Activated T-cell treated with anti-CD3 and anti-CD28 coated beads, Interleukin-2, amount 50 U/mL, for 48 hours (primary cell): ENCODE results near the gene ARSB.
"Not testable (repeated sequence)": the region's sequence is repeated elsewhere in the genome, so short reads cannot be mapped to it uniquely, and the experiment has no call there.

Source experiments
- DNase-seq, 2 experiments: peaks; one replicate each; pipeline ENCODE4 v3.0.0-alpha.2; 2020

The ARSB gene

DNA sequence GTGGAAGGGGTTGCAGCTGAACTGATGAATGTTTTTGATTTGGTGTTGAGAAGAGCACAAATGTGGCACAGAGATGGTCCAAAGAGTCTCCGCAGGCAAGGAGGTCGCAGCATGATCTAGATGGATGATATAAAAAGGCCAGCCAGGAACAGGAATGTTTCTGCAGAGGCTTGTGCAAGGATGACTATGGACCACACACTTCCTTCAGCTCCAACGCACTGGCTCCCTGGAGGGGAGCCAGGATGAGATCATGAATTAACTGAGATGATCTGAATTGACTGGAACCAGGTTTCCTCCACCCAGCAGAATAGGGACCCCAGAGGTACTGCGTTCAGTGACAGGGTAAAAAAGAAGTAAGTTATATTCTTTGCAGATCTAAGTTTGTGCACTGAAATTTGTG lies 89.0 kb downstream of the ARSB start:
- DNase-seq = no peak

DNA sequence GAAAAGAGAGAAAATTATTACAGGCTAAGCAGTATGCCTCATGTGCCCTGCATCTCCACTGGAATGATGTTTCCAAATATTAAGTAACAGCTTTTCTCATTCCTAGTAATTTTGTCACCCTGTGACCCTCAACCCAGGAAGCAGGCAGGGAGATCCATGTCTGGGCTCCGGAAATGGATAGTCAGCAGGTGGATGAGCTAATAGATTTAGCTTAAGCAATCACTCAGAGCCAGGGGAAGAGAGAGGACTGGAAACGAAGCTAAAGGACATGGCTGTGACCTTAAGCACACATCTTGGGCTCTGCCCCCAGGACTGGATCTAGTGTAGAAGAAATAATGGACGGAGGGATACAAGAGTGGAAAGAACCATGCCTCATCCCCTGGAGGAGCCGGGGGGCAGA lies 89.5 kb downstream of the ARSB start:
- DNase-seq = no peak

DNA sequence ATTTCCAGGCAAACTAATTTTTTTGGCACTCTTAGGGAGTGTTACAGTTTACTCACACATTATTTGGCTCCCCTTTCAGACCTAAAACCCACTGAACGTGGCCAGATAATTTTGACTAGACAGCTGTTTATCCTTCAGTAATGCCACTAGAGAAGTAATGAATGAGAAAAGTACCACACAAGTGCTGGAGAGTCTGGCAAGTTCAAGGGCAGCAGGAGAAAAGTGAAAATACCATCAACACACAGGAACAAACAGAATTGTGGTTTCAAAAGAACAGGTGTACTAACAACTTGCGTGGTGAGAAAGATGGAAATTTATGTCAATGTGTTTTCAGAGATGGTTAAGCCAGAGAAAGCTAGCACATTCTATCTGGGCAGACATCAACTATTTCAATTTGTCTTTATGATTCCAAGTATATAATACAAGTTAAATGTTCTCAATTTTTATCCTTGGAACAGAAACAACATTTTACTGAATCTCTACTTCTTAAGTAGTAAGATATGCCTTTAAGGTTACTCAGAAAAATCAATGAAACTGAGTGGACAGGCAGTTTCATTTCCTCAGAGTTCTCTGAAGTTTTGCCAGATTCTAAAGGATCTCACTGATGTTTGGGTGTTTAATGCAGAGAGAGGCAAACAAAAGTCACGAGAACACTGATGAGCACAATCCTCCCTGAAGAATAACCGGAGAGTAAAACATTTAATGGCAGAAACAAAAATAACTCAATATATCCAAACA lies 91.0 kb downstream of the ARSB start:
- no peak for DNase-seq

DNA sequence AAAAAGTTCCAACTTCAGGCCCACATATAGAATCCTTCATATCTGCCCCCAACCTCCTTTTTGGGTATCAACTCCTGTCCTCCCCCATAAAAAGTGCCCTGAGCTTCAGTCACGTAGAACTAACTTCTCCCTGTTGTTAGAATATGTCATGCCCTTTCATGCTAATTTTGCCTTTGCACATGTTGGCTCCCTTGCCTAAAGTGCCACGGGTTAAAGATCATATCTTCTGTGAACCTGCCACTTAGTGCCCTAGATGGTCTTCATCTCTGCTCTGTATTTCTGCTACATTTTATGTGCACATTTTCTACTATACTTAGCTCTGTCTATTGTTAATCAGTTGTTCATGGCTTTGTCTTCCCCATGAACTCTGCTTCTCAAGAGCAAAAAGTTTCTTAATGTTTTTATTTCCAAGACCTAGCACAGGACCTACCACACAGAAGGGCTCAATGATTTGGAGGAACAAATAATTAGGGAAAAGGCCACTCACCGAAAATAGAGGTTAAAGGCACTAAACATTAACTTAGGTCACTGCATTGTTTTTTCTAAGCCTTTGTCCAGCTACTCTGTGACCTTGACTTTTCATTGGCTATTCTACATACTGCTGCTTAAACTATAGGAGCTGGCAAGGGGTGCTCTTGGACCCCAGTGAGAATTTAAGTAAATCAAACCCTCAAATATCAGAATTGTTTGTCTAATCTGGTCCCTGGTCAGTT lies 94.3 kb downstream of the ARSB start:
- DNase-seq = no peak

DNA sequence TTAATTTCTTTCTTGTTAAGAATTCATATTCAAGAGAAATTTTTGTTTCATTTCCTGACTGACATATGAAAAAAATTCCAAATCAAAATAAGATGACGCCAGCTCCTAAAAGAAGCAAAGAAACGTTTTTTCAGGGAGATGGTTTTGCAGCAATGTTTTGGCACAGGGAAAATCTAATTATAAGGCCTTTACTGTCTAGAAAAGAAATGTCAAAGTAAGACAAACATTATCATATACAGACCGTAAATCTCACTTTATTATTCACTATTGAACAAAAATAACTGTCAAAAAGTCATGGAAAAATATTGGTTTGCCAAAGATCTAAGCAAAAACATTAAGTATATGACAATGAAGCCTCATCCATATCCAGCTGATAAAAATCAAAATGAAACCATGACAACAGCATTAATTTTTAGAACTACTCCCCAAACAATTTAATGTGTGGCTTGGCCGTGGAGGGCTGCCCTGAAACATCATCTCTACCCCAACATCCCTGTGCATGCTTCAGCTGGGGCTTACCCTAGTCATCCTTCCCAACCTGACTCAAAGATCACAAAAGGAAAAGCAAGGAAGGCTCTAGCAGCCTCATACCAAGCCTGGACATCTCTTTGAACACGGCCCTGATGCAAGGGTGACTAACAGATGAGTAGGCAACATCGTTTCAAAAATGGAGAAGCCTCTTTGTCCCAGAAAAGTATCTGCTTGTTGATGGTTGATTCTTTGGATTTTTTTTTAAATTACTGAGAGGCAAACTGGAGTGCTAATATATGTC lies 95.6 kb downstream of the ARSB start:
- no peak for DNase-seq

DNA sequence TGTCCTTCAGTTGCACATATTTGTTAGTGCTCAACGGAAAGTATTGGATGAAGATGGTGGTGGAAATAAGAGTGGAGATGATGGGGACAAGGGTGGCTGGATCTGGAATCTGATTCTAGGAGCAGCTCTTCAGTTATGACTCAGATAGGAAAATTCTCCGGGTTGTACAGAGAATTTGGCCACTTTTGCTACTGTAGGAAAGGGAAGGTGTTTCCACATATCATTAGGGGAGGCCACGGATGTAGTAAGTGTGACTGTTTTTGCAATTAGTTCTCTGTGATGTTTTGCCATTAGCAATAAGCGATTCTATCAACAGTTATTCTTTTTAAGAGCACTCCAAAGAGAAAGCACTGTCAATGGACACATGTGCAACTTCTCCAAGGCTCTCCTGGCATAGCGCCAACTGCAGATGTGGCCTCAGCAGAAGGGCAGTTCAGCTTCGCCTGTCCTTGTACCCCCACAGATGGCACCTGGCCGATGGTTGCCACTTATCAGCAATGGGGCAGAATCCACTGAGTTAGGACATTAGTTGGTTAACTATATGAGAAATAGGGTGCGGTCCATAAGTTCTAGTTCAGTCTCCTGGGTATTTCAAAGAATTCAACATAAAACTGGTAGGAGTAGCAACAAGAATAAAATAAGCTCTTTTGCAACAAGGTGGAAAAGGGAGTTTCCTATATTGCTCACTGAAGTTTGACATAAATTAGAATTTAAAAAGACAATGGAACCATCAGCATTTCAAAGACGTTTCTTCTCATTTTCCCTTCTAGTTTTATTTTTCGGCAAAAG lies 96.3 kb downstream of the ARSB start:
- no peak for DNase-seq

DNA sequence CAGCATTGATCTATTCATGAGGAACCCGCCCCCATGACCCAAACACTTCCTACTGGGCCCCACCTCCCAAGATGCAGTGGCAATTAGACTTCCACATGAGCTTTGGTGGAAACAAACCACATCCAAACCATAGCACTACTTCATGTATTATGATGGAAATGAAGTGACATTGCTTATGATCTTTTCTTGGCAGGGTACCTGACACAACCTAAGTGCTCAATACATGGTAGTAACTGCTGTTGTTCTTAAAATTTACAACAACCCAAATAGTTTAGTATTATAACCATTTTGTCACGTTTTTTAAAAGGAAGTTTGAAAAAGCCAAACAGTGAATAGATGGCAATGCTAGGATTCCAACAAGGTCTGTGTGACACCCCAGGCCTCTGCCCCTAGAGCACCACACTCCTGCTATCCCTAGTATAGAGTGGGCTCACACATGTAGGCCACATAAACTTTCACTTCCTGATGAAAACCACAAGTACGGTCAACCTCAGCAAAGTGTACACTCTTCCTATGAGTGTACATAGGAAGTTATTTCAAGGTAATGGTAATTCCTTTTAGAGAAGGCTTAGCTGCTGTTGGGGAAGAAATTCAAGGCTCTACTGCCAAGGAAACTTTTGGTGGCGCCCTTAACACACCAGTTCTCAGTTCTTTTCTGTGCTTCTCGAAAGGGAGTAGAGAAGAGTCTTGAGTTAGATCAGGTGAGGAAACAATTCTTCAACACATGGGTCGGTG lies 97.6 kb downstream of the ARSB start:
- no peak for DNase-seq

DNA sequence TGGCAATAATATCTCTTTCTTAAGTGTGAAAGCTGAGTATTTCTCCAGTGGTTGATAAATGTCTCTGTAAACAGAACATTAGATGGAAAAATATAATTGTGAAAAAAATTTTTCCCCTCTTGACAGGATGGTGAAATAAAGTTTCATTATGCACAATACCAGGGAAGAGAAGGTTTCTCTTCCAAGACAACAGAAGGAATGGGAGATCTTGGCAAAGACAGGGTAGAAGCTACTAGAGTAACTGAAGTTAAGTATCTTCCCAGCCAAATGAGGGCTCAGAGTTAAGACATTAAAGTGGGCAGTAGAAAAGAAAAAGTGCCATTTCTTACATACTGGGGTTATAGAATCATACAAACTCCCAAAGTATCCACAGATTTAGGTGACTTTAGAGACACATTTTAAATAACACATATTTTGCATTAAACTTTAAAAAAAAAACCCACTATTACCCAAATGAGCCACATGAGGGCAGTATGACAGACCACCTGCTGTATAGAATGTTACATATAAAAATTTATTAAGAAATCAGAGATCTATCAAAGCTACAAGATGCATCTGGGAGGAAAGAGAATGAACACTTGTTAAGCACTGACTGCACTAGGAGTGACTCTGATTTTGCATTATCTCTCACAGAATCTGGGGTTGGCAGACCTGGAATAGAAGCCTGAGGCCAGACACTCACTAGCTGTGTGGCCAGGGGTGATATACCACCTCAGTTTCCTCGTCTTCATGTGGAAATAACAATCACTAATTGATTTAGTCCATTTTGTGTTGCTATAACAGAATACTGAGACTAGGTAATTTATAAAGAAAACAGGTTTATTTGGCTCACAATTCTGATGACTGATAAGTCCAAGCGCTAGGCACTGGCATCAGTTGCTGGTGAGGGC lies 98.5 kb downstream of the ARSB start:
- DNase-seq = no peak

DNA sequence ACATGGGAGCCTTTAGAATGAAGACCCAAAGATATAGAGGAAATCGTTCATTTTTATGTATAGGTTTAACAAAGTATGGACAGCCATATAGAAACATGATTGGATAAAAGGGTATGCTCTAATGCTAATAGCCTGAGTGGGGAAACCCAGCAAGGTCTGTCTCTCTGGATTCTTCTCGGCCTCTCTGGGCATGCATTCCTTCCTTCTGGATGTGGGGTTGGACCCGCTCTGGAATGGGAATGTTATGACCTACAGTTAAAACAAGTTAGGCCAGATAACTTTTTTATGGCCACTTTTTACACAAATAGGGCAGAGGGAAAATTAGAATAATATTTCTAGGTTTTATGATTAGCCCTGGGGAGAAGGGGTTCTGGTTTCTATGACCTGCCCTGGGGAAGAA lies 103.2 kb downstream of the ARSB start:
- DNase-seq = no peak

DNA sequence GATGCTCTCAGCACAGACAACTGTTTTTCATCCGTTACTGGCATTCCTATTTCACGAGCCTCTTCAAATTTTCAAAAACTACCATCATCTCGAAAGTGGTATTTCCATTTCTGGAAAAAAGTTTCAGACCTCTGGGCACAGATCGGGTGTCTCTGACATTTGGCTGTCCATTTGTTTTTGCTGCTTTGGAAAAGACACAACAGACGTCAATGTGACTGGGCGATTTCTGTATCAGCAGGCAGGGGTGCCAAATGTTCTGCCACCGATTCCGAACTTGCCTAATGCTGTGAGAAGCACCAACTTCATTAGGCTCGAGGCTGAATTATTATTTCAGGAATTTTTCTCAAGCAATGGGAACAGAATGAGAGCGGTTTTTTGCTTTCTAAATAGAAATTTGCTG lies 105.6 kb downstream of the ARSB start:
- no peak for DNase-seq

DNA sequence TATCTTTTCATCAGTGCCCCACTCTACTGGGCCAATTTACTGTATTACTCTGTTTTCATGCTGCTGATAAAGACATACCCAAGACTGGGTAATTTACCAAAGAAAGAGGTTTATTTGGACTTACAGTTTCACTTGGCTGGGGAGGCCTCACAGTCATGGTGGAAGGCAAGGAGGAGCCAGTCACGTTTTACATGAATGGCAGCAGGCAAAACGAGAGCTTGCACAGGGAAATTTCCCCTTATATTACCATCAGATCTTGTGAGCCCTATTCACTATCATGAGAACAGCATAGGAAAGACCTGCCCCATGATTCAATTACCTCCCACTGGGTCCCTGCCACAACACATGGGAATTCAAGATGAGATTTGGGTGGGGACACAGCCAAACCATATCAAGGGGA lies 119.0 kb downstream of the ARSB start:
- DNase-seq = not testable (repeated sequence)

DNA sequence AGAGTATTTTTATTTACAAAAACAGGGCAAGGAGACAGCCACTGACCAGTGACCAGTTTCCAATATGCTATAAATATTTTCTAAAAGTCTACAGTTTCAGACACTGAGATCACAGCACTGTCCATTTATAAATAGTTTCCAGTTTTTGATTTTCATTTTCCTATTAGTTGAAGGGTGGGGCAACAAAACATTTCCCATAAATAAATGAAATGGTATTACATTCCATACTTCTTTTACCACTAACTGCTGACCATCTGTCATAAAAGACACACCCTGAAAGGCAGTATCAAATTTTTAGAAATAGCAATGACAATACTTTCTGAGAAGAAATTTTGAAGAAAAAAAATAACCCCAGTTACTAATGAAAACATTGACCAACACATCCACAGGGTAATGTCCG lies 126.7 kb downstream of the ARSB start:
- DNase-seq = no peak

DNA sequence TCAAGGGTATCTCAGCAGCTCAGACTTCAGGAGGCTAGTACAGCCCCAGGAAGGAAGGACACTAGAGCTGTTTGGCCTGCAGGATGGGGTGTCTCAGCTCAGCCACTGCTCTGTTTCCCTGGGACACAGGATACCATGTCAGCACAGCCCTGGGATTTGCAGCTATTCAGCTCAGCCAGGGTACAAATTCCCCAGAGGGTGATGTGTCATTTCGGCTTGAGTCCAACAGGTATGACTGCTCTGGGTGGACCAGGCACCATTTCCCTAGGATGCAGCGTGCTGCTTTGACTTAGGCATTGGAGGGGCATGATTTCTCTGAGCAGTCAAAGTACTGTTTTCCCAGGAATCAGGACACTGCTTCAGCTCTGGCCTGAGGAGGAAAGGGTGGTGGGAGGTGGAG lies 130.1 kb downstream of the ARSB start:
- no peak for DNase-seq

DNA sequence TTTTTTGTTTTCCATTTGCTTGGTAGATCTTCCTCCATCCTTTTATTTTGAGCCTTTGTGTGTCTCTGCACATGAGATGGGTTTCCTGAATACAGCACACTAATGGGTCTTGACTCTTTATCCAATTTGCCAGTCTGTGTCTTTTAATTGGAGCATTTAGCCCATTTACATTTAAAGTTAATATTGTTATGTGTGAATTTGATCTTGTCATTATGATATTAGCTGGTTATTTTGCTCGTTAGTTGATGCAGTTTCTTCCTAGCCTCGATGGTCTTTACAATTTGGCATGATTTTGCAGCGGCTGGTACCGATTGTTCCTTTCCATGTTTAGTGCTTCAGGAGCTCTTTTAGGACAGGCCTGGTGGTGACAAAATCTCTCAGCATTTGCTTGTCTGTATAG lies 133.2 kb downstream of the ARSB start:
- not testable (repeated sequence) for DNase-seq

DNA sequence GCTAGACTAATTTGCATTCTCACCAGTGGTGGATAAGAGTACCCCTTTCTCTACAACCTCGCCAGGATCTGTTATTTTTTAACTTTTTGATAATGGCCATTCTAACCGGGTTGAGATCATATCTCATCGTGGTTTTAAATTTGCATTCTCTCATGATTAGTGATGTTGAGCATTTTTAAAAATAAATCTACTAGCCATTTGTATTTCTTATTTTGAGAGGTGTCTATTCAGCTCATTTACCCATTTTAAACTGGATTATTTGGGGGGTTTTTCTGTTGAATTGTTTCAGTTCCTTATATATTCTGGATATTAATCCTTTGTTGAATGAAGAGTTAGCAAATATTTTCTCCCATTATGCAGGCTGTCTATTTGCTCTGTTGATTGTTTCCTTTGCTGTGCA lies 139.6 kb downstream of the ARSB start:
- DNase-seq = no peak

DNA sequence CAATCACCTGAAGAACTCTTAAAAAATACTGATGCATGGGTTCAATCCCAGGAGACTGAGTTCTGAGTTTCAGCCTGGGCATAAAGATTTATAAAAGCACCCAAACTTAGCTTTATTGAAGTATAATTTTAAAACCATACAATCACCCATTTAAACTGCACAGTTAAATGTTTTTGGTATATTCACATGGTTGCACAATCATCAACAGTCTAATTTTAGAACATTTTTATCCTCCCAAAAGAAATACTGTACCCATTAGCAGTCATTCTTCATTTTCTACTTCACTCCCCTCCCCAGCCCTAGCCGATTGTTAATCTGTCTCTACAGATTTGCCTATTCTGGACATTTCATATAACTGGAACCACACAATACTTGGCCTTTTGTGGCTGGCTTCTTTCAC lies 141.7 kb downstream of the ARSB start:
- DNase-seq = no peak

DNA sequence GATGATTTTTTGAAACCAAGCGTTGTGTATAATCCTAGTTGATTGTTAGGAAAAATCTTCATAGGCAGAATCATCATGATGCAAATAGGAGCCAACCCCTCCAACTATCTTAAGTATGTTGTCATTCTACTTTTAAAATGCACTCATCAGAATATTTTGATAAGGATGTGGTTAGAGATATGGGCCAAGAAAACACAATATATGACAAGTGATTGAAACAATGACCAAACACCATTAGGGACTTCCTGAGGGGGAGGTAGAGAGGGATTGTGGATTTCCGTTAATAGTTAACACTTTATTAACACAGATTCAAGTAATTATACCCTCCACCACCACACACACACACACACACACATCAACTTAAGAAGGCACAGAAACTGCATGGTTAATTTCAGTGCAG lies 143.3 kb downstream of the ARSB start:
- no peak for DNase-seq

DNA sequence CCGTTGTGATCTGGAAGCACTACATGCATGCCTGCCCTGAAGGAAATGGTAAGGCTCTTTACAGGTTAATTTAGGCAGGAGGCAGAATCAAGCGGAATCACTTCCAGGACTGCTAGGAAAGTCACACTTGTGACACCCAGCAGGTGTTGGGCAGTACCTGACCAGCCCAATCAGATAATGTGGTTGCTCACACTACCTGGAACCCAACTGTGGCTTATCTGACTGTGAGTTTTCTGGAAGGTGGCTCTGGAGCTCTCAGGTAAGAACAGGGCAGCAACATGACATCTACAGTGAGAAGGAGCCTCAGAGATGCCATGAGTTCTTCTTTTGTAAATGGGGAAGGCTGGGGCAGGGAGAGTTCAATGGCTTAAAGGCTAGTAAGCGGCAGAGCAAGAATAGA lies 146.4 kb downstream of the ARSB start:
- no peak for DNase-seq

DNA sequence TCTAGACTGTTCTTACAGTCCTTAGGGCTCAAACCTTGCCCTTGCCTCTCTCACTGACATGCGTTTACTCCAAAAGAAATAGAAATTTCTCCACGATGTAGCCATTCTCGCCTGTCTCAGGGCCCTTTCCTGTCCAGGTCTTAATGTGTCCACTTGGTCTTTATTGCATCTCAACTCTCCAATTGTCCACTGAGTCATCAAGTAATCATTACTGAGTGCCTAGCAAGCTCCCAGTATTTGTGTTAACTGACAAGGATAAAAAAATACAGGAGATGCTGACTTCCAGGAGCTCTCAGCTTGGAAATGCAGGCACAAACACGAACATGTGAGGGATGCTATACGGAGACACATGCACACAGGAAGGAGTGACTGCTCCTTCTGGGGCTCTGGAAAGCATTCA lies 147.3 kb downstream of the ARSB start:
- no peak for DNase-seq

DNA sequence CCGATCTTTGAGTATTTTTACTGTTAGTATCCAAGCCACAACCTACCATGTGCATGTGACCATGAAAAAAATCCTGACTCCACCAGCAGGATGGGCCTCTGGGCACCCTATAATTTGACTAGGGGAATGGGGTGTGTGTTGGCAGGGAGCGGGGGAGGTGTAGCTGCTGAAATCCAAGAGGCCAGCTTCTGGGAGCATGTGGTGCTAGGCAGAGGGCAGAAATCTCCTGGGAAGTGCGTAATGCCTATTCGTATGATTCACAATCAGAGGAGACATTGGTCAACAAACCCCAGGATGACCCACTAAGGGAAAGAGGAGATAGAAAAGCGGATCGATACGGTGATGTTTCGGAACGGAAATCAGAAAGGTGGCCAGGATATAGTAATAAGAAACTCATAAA lies 149.9 kb downstream of the ARSB start:
- DNase-seq = no peak

DNA sequence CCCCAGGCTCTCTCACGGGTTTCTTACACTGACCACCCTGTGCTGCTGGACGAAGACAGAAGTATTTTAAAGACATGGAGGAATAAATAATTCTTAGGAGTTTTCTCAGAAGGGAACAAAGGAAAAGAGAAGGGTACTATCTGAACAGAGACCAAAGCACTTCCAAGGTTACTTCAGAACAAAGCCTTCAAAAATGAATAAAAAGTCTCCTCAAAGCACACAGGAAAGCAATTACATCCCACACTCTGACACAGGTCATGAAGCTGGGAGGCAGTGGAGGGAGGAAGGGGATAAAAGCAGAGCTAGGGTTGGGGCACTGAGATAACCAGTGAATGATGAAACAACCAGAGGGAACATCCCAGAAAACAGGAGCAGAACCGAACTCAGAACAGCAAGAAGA lies 151.8 kb downstream of the ARSB start:
- DNase-seq = no peak
